ENCODE results near the gene KLHL18.
"Not testable (repeated sequence)": the region's sequence is repeated elsewhere in the genome, so short reads cannot be mapped to it uniquely, and the experiment has no call there.

The KLHL18 gene

GRCh38 chr3:47293822-47294221 is 11.1 kb downstream of the KLHL18 start:
- H3K27ac Mint-ChIP-seq: peak overlapping the region; percentile 77
- ATAC-seq: no peak
- no peaks in the 10 kb centered on the region for H3K27me3 Mint-ChIP-seq
- peaks cover 57% of the 10 kb centered on the region for H3K36me3 Mint-ChIP-seq
- peaks cover 88% of the 10 kb centered on the region for H3K4me1 Mint-ChIP-seq
- no peak overlapping the region for H3K4me3 Mint-ChIP-seq
- no peaks in the 10 kb centered on the region for H3K9me3 Mint-ChIP-seq

GRCh38 chr3:47294392-47294791 is 11.6 kb downstream of the KLHL18 start:
- Mint-ChIP-seq H3K4me3 (no peak overlapping the region), H3K9me3 (no peaks in the 10 kb centered on the region), H3K36me3 (peaks cover 54% of the 10 kb centered on the region), H3K4me1 (peaks cover 85% of the 10 kb centered on the region), H3K27ac (peak overlapping the region; percentile 77), H3K27me3 (no peaks in the 10 kb centered on the region)
- no peak for ATAC-seq

- Mint-ChIP-seq H3K36me3 (peaks cover 55% of the 10 kb centered on the region), H3K27ac (peak overlapping the region; percentile 77), H3K27me3 (no peaks in the 10 kb centered on the region), H3K4me1 (peaks cover 85% of the 10 kb centered on the region), H3K9me3 (no peaks in the 10 kb centered on the region), H3K4me3 (no peak overlapping the region)
- no peak for ATAC-seq
These were observed 12.6 kb downstream of the KLHL18 start for GRCh38 chr3:47295322-47295721.

GRCh38 chr3:47295976-47296375 is 13.2 kb downstream of the KLHL18 start:
- no peaks in the 10 kb centered on the region for H3K9me3 Mint-ChIP-seq
- ATAC-seq: no peak
- H3K27ac Mint-ChIP-seq: peak overlapping the region; percentile 77
- H3K36me3 Mint-ChIP-seq: peaks cover 51% of the 10 kb centered on the region
- no peak overlapping the region for H3K4me3 Mint-ChIP-seq
- H3K4me1 Mint-ChIP-seq: peaks cover 79% of the 10 kb centered on the region
- H3K27me3 Mint-ChIP-seq: no peaks in the 10 kb centered on the region

- peak overlapping the region; percentile 22 for H3K4me3 Mint-ChIP-seq
- H3K27me3 Mint-ChIP-seq: no peaks in the 10 kb centered on the region
- H3K9me3 Mint-ChIP-seq: no peaks in the 10 kb centered on the region
- peak overlapping the region; percentile 77 for H3K27ac Mint-ChIP-seq
- ATAC-seq: no peak
- H3K4me1 Mint-ChIP-seq: peaks cover 77% of the 10 kb centered on the region
- peaks cover 58% of the 10 kb centered on the region for H3K36me3 Mint-ChIP-seq
These were observed 14.0 kb downstream of the KLHL18 start for GRCh38 chr3:47296562-47297302.

GRCh38 chr3:47298439-47298838 is 15.7 kb downstream of the KLHL18 start:
- Mint-ChIP-seq H3K9me3 (no peaks in the 10 kb centered on the region), H3K36me3 (peaks cover 75% of the 10 kb centered on the region), H3K4me3 (no peak overlapping the region), H3K4me1 (peaks cover 65% of the 10 kb centered on the region), H3K27ac (peak overlapping the region; percentile 40), H3K27me3 (no peaks in the 10 kb centered on the region)
- ATAC-seq: no peak

GRCh38 chr3:47299381-47300318 is 16.9 kb downstream of the KLHL18 start:
- H3K9me3 Mint-ChIP-seq: no peaks in the 10 kb centered on the region
- no peak overlapping the region for H3K4me3 Mint-ChIP-seq
- peak overlapping the region; percentile 40 for H3K27ac Mint-ChIP-seq
- H3K27me3 Mint-ChIP-seq: no peaks in the 10 kb centered on the region
- H3K36me3 Mint-ChIP-seq: peaks cover 70% of the 10 kb centered on the region
- ATAC-seq: no peak
- H3K4me1 Mint-ChIP-seq: peaks cover 55% of the 10 kb centered on the region

GRCh38 chr3:47301456-47301855 is 18.7 kb downstream of the KLHL18 start:
- Mint-ChIP-seq H3K4me3 (no peak overlapping the region), H3K9me3 (no peaks in the 10 kb centered on the region), H3K27me3 (no peaks in the 10 kb centered on the region), H3K27ac (no peak overlapping the region), H3K4me1 (peaks cover 54% of the 10 kb centered on the region), H3K36me3 (peaks cover 64% of the 10 kb centered on the region)
- no peak for ATAC-seq

GRCh38 chr3:47306022-47306421 is 23.3 kb downstream of the KLHL18 start:
- Mint-ChIP-seq H3K4me1 (peaks cover 43% of the 10 kb centered on the region), H3K27ac (peak overlapping the region; percentile 1), H3K36me3 (peaks cover 63% of the 10 kb centered on the region), H3K4me3 (no peak overlapping the region), H3K27me3 (no peaks in the 10 kb centered on the region), H3K9me3 (no peaks in the 10 kb centered on the region)
- no peak for ATAC-seq

GRCh38 chr3:47309231-47309630 is 26.5 kb downstream of the KLHL18 start:
- H3K4me3 Mint-ChIP-seq, H3K27me3 Mint-ChIP-seq, ATAC-seq, H3K27ac Mint-ChIP-seq, H3K9me3 Mint-ChIP-seq: not testable (repeated sequence)
- Mint-ChIP-seq H3K4me1 (peaks cover 59% of the 10 kb centered on the region), H3K36me3 (peaks cover 42% of the 10 kb centered on the region)

GRCh38 chr3:47310391-47310790 is 27.6 kb downstream of the KLHL18 start:
- Mint-ChIP-seq H3K27ac (peak overlapping the region; percentile 3), H3K36me3 (peaks cover 40% of the 10 kb centered on the region), H3K27me3 (no peaks in the 10 kb centered on the region), H3K4me1 (peaks cover 62% of the 10 kb centered on the region), H3K9me3 (no peaks in the 10 kb centered on the region), H3K4me3 (no peak overlapping the region)
- no peak for ATAC-seq

GRCh38 chr3:47313341-47314055 is 30.8 kb downstream of the KLHL18 start:
- Mint-ChIP-seq H3K27me3 (no peaks in the 10 kb centered on the region), H3K36me3 (peaks cover 19% of the 10 kb centered on the region), H3K4me3 (no peak overlapping the region), H3K9me3 (no peaks in the 10 kb centered on the region), H3K4me1 (peaks cover 53% of the 10 kb centered on the region), H3K27ac (no peak overlapping the region)
- no peak for ATAC-seq

GRCh38 chr3:47314056-47314764 is 31.5 kb downstream of the KLHL18 start:
- no peak for ATAC-seq
- Mint-ChIP-seq H3K27ac (peak overlapping the region; percentile 45), H3K4me1 (peaks cover 53% of the 10 kb centered on the region)

GRCh38 chr3:47315069-47315647 is 32.4 kb downstream of the KLHL18 start:
- H3K27me3 Mint-ChIP-seq: no peaks in the 10 kb centered on the region
- ATAC-seq: no peak
- no peaks in the 10 kb centered on the region for H3K9me3 Mint-ChIP-seq
- H3K36me3 Mint-ChIP-seq: peaks cover 17% of the 10 kb centered on the region
- H3K4me3 Mint-ChIP-seq: no peak overlapping the region
- peaks cover 51% of the 10 kb centered on the region for H3K4me1 Mint-ChIP-seq
- peak overlapping the region; percentile 45 for H3K27ac Mint-ChIP-seq

More at GRCh38 chr3:47314056-47314764, 31.5 kb downstream of the KLHL18 start:
- H3K27me3 Mint-ChIP-seq: no peaks in the 10 kb centered on the region
- H3K4me3 Mint-ChIP-seq: no peak overlapping the region
- H3K9me3 Mint-ChIP-seq: no peaks in the 10 kb centered on the region
- peaks cover 19% of the 10 kb centered on the region for H3K36me3 Mint-ChIP-seq
